Activated CD8-positive, alpha-beta T cell treated with anti-CD3 and anti-CD28 coated beads for 36 hours (primary cell): ENCODE data around the gene GRM5. TPM values are rescaled to one million over a fixed set of nuclear protein-coding genes. Genes with fewer than 3 reads are reported as not detected.

Source experiments
- ATAC-seq: fragments of 200-7000 bp; cut with Tn5 transposase; one replicate; pipeline ENCODE4 v1.10.0; 2021; ENCODE audit warnings: mild to moderate bottlenecking, moderate library complexity
- CTCF ChIA-PET: fragments of 350-600 bp; sonication (Branson Sonifier 250); formaldehyde crosslinking; loops from one replicate; lab custom pipeline; 2021; ENCODE audit warnings: antibody characterized with exemption; lab: Charles Lee
- POLR2A ChIA-PET: fragments of 350-600 bp; sonication (Branson Sonifier 250); formaldehyde crosslinking; loops from one replicate; lab custom pipeline; 2021; ENCODE audit warnings: antibody characterized with exemption; lab: Charles Lee
- DNase-seq: peaks from one replicate; pipeline ENCODE4 v3.0.0-alpha.2; 2020
- H3K27ac Mint-ChIP-seq: one replicate; pipeline ENCODE4 v1.8.0; 2021; ENCODE audit warnings: mild to moderate bottlenecking, mixed read lengths
- H3K27me3 Mint-ChIP-seq: one replicate; pipeline ENCODE4 v1.8.0; 2021; ENCODE audit warnings: mixed read lengths
- H3K36me3 Mint-ChIP-seq: one replicate; pipeline ENCODE4 v1.8.0; 2021; ENCODE audit warnings: low read depth, mixed read lengths
- H3K4me1 Mint-ChIP-seq: one replicate; pipeline ENCODE4 v1.8.0; 2021; ENCODE audit warnings: low read depth, mixed read lengths
- H3K4me3 Mint-ChIP-seq: one replicate; pipeline ENCODE4 v1.8.0; 2021; ENCODE audit warnings: mild to moderate bottlenecking, moderate library complexity, mixed read lengths
- H3K9me3 Mint-ChIP-seq: one replicate; pipeline ENCODE4 v1.8.0; 2021; ENCODE audit warnings: mixed read lengths
- CTCF ChIP-seq: fragments of 200-600 bp; IDR thresholded peaks from one replicate; pipeline ENCODE4 v1.8.0; 2022; ENCODE audit warnings: antibody characterized with exemption, mild to moderate bottlenecking
- intact Hi-C: fragments of 100-400 bp; cut with micrococcal nuclease; formaldehyde crosslinking; loops from one replicate; pipeline ENCODE4 v1.10.0; 2022
- total RNA-seq, 2 experiments: library from RNA; stranded (reverse); gene quantifications; one replicate each; pipeline ENCODE4 v1.2.3, GENCODE V29; 2021

The GRM5 gene
- total RNA-seq, 2 experiments from 2014 or later, result not detected

DNA sequence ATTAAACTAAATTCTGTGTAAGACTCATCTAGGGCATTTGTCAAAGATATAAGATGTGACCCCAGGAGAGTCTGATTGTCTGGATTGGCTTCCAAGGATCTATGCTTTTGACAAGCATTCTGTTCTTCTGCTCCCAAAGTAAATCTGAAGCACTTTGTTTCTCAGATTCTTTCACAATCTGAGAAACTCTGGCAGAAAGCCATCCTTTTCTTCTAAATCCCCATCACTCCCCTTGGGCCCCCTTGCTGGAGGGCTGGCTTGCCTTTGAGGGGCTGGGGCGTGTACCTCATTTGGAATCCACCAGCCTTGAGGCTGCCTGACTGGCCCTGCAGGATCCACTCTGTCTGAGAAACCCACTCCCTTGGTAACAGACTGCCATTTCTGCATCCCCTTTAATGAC lies 554.8 kb downstream of the GRM5 start:
- intact Hi-C loops, result no loop called here
- peaks cover 9% of the 10 kb centered on the region for H3K4me1 Mint-ChIP-seq
- no peak overlapping the region for H3K4me3 Mint-ChIP-seq
- no peak overlapping the region for H3K27ac Mint-ChIP-seq
- ChIA-PET CTCF (interaction anchor here (1.0 kb wide), 1 partner anchor 15 kb away, joined by 3 read pairs; no protein-coding TSS in a partner anchor), POLR2A (no interaction called here)
- no peaks in the 10 kb centered on the region for H3K36me3 Mint-ChIP-seq
- no peak for TF ChIP-seq CTCF
- H3K27me3 Mint-ChIP-seq, result peaks cover 52% of the 10 kb centered on the region
- no peaks in the 10 kb centered on the region for H3K9me3 Mint-ChIP-seq
- DNase-seq (no peak), ATAC-seq (no peak)

DNA sequence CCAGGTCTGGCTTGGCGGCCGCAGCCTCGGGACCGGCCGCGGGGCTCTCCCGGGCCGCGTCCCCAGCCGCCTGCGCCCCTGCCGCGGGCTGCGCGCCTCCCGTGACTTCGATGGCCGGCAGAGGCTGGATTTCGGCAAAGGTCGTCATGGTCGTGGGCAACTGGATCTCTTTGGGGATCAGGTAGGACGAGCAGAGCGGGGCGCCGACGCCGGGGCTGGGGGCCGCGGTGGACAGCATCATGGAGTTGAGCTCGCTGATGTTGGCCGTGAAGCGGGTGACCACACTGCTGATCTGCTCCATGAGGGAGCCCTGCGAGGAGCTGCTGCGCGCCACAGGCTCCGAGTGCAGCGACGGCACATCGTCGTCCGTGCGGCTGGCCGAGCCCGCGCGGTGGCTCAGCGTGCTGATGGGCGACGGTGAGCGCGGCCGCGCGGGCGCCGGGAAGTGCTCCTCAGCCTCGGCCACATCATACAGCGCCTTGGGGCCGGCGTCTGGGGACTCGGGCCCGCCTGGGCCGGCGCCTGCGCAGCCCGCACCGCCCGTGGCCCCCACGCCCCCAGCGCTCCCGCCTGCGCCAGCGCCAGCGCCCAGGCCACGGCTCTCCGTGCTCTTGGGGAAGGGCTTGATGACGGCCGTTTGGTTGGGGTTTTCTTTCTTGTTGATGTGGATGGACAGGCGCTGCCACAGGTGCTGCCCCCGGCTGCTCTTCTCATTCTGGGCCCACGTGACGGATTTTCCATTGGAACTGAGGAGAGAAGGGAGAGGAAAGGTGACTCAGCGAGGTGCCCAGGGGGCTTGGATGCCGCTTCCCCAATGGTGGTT lies 556.8 kb downstream of the GRM5 start:
- DNase-seq (peak; percentile 37), ATAC-seq (peak; percentile 84)
- ChIA-PET CTCF (interaction anchor here (1.4 to 1.5 kb wide), 2 partner anchors 28 to 407 kb away, joined by 3 read pairs; no protein-coding TSS in a partner anchor), POLR2A (no interaction called here)
- peaks cover 9% of the 10 kb centered on the region for H3K4me1 Mint-ChIP-seq
- peak overlapping the region; percentile 63 for H3K4me3 Mint-ChIP-seq
- no peak for TF ChIP-seq CTCF
- no peak overlapping the region for H3K27ac Mint-ChIP-seq
- intact Hi-C loops, result no loop called here
- H3K27me3 Mint-ChIP-seq, result peaks cover 52% of the 10 kb centered on the region
- H3K36me3 Mint-ChIP-seq, result no peaks in the 10 kb centered on the region
- no peaks in the 10 kb centered on the region for H3K9me3 Mint-ChIP-seq

- H3K27me3 Mint-ChIP-seq, result peaks cover 49% of the 10 kb centered on the region
- CTCF ChIA-PET, result interaction anchor here (1.4 to 1.5 kb wide), 2 partner anchors 27 to 406 kb away, joined by 3 read pairs; no protein-coding TSS in a partner anchor
- peaks cover 9% of the 10 kb centered on the region for H3K4me1 Mint-ChIP-seq
Observed at GRCh38 chr11:88508418-88508758, 557.4 kb downstream of the GRM5 start.

DNA sequence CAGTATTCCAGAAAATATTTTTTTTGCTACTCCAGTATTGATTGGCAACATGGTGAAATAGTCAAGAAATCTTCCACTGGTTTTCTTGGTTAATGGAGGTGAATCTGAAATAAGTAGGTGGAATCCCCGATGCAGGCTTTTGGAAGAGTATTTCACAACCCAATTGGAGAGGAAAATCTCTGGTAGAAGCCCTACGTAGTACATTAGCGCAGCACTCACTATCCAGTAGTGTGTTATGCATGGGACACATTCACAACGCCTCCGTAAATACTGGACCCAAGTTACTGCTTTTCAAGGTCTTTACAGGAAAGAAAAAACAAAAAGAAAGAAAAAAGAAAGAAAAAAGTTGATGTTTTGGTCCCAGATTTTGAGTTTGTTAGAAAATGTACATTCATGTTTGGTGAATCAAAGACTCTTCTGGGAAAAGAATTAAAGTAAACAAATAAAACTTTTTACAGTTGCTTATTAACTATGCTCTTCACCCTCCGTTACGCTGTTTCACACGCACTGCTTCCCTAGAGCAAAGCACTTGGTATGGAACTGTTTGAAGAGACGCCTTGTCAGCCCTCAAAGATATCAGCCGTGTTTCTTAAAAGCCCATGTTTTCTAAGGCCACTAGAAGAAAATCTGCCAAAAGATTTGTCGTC lies 557.9 kb downstream of the GRM5 start:
- DNase-seq (no peak), ATAC-seq (no peak)
- ChIA-PET CTCF (interaction anchor here (1.0 to 1.5 kb wide), 5 partner anchors 27 to 406 kb away, joined by 3 to 4 read pairs (median 3); no protein-coding TSS in a partner anchor), POLR2A (no interaction called here)
- H3K9me3 Mint-ChIP-seq, result no peaks in the 10 kb centered on the region
- no peak overlapping the region for H3K27ac Mint-ChIP-seq
- intact Hi-C loops, result no loop called here
- H3K27me3 Mint-ChIP-seq, result peaks cover 49% of the 10 kb centered on the region
- H3K4me1 Mint-ChIP-seq, result peaks cover 9% of the 10 kb centered on the region
- no peaks in the 10 kb centered on the region for H3K36me3 Mint-ChIP-seq
- TF ChIP-seq CTCF, result no peak
- H3K4me3 Mint-ChIP-seq, result peak overlapping the region; percentile 66

More at GRCh38 chr11:88508418-88508758, 557.4 kb downstream of the GRM5 start:
- Mint-ChIP-seq H3K4me3 (peak overlapping the region; percentile 66), H3K9me3 (no peaks in the 10 kb centered on the region), H3K36me3 (no peaks in the 10 kb centered on the region), H3K27ac (peak overlapping the region; percentile 32)
- intact Hi-C loops, result no loop called here
- POLR2A ChIA-PET, result no interaction called here
- no peak for ATAC-seq
- DNase-seq, result no peak
- no peak for TF ChIP-seq CTCF

GRCh38 chr11:88501541-88501940 lies 564.2 kb downstream of the GRM5 start:
- intact Hi-C loops, result no loop called here
- H3K27me3 Mint-ChIP-seq, result peaks cover 8% of the 10 kb centered on the region
- ATAC-seq (no peak), DNase-seq (no peak)
- ChIA-PET POLR2A (no interaction called here), CTCF (interaction anchor here (0.8 to 1.5 kb wide), 3 partner anchors 10 to 17 kb away, joined by 3 to 4 read pairs (median 3); no protein-coding TSS in a partner anchor)
- H3K9me3 Mint-ChIP-seq, result no peaks in the 10 kb centered on the region
- H3K36me3 Mint-ChIP-seq, result no peaks in the 10 kb centered on the region
- TF ChIP-seq CTCF, result no peak
- no peaks in the 10 kb centered on the region for H3K4me1 Mint-ChIP-seq
- no peak overlapping the region for H3K4me3 Mint-ChIP-seq
- no peak overlapping the region for H3K27ac Mint-ChIP-seq
